Left cardiac atrium (tissue), 4 donors: ENCODE results near the gene LCP1. TPM values are rescaled to one million over a fixed set of nuclear protein-coding genes. Genes with fewer than 3 reads are reported as not detected.
"Not testable (repeated sequence)": the region's sequence is repeated elsewhere in the genome, so short reads cannot be mapped to it uniquely, and the experiment has no call there.

Source experiments
- ATAC-seq, 2 donors: fragments of 200-7000 bp; cut with Tn5 transposase; one replicate each; pipeline ENCODE4 v1.9.1; 2020; ENCODE audit warnings: mild to moderate bottlenecking in 2 of 2, moderate library complexity in 2 of 2
- DNase-seq: peaks from one replicate; pipeline ENCODE4 v3.0.0-alpha.2; 2020
- intact Hi-C, 2 donors: fragments of 100-400 bp; cut with DNase I; formaldehyde crosslinking; loops; one replicate each; pipeline versions ENCODE4 v1.14.1 to v1.15.1; 2022 to 2023
- long read RNA-seq: library from polyadenylated mRNA; unstranded; transcript quantifications from one replicate; pipeline ENCODE4 v2.0.0, GENCODE V29; 2021
- total RNA-seq, 2 donors: library from RNA; stranded (reverse); fragmentation: NEBNext Ultra II Directional; extraction: Animal tissue kit (Norgen Biotek cat#: 25700); gene quantifications; one replicate each; pipeline ENCODE4 v1.2.1, GENCODE V29; 2021
- donor health status: DM: no; HTN: yes; CAD: no.
- donor health status: DM: no; HTN: yes; CAD: no; lungs with severe emphysema.
- donor health status: DM: yes; HTN: yes; CAD: no.
- donor health status: Dilated cardiomyopathy.

Gene LCP1
- 10 to 100 TPM; 31.4 to 62.1 TPM for total RNA-seq
- long read RNA-seq, partial matches to known transcripts: 2 of 6 reads
- long read RNA-seq, other reads (novel, unspliced or antisense): 0 of 6 reads

- DNase-seq: no peak
- intact Hi-C loops: no loop called here
Observed at GRCh38 chr13:46181840-46182490, at the start of gene LCP1. Gene LCP1 (minus strand): TSS chr13:46182177. CDS start chr13:46159662, 22,515 bp downstream.

GRCh38 chr13:46229251-46229650 is 47.3 kb upstream of the LCP1 start:
- ATAC-seq (no peak), DNase-seq (no peak)
- intact Hi-C loops: no loop called here

More at GRCh38 chr13:46181840-46182490, at the start of gene LCP1:
- peak; percentile 50 to 80 for ATAC-seq

DNA sequence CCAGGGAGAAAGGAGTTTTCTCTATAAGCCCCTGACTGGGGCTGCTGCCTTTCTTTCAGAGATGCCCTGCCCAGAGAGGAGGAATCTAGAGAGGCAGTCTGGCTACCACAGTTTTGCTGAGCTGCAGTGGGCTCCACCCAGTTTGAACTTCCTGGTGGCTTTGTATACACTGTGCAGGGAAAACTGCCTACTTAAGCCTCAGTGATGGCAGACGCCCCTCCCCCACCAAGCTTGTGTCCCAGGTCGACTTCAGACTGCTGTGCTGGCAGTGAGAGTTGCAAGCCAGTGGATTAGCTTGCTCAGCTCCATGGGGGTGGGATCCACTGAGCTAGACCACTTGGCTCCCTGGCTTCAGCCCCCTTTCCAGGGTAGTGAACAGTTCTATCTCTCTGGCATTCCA is 38.3 kb upstream of the LCP1 start:
- intact Hi-C loops, ATAC-seq: not testable (repeated sequence)
- peak; percentile 26 for DNase-seq

GRCh38 chr13:46214741-46215140 is 32.8 kb upstream of the LCP1 start:
- intact Hi-C loops, ATAC-seq, DNase-seq: not testable (repeated sequence)

DNA sequence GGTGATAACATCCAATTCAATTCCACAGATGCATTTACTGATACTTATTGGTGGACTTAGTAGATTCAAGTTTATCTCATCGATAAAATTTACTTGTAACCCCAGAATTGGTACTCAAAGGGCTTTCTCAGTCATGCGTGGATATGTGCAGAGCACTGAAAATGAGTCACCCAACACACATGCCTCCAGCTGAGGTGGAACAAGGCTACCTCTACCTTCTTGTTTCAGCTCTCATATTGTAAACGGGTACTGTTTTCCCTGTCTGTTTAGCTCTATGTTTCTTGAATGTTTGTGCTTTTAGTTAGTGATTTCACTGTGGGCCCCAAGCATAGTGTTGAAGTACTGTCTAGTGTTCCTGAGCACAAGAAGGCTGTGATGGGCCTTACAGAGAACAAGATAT is 31.3 kb upstream of the LCP1 start:
- intact Hi-C loops: no loop called here
- no peak for DNase-seq
- ATAC-seq: no peak

DNA sequence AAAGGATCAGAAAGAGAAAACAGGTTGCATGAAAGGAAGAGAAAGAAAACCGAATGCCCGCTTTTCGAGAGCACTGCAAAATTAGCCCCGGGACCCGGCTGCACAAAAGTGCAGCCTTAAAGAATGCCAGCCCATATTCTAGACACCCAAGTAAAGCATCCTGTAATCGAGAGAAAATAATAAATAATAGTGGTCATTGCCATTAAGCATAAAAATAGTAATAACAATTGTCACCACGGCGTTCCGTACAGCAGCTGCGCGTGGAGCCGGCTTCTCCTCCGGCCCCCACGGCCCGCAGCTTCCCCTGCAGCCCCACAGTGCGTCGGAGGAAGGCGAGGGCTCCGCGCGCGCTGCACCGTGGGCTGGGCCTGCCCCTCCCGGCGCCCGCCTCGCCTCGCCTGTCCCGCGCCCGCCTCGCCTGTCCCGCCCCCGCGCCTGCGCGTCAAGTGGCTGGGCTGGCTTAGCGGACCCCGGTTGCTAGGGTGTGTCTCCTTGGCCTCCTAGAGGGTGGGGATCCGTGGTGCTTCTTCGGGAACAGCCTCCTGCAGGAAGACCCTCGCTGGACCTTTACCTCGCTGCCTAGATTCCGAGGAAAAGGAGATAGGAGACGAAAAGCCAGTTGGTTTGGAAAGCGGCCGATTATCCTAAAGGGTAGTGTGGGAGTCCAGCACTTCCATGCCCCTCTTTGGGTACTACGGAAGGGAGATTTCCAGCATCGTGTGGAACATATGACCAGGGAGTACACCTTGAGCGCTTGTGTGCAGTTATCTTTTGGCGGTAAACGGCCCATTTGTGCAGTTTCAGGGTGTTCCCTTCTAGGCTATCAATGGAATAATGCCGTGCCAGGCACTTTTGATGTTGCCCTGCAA is 29.7 kb upstream of the LCP1 start, which contains the start of gene LRRC63:
TSS of gene LRRC63 (plus strand) at position 446 of the 869 bp plus-strand sequence. CDS start 1,107 bp downstream, outside the sequence.
- peak; percentile 99 to 100 for ATAC-seq
- intact Hi-C loops: no loop called here
- peak; percentile 78 for DNase-seq

DNA sequence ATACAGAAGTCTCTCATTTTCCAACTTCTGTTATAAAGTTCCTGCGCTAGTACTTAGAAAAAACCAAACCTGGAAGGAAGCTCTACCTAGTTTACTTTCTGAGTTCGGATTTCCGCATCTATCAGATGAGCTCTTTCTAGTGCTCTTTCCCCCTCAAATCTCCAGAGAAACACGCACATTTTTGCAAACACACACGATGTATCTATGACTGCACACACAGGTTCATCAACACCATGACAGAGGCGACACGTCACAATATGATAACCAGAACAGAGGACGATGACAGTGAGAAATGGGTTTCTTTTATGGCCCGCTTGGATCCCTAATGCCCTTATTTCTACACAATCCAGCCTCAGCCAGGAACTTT is 29.1 kb upstream of the LCP1 start:
- ATAC-seq: peak in 1 of 2 donors; percentile 41

GRCh38 chr13:46210362-46211083 is 28.5 kb upstream of the LCP1 start:
- ATAC-seq: no peak
- intact Hi-C loops: no loop called here

More for the DNA sequence above, 29.1 kb upstream of the LCP1 start:
- no peak for DNase-seq
- intact Hi-C loops: no loop called here

DNA sequence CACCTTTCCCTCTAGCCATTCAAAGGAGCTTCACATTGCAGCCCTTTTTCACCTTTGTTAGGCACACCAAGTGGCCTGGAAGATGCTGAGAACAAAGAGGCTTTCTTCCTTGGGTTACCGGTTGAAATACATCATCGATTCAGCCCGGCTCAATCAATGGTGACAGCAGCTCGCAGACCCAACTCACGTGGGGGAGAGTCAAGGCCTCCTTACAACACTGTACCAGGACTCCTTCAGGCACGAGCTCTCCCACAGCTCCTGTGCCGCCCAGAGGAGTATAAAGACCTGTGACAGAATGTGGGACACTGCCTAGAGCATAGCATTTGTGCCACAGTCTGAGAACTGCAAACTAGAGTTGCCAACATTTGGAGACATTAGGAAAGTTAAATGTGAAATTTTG is 25.9 kb upstream of the LCP1 start:
- DNase-seq (no peak), ATAC-seq (no peak)
- intact Hi-C loops: no loop called here

More at GRCh38 chr13:46210362-46211083, 28.5 kb upstream of the LCP1 start:
- no peak for DNase-seq

GRCh38 chr13:46206143-46206542 is 24.2 kb upstream of the LCP1 start:
- DNase-seq (no peak), ATAC-seq (no peak)
- intact Hi-C loops: no loop called here

- ATAC-seq: no peak
- intact Hi-C loops: no loop called here
- DNase-seq: no peak
Observed at GRCh38 chr13:46202966-46203365, 21.0 kb upstream of the LCP1 start.

- DNase-seq (no peak), ATAC-seq (no peak)
- intact Hi-C loops: no loop called here
Observed at GRCh38 chr13:46202188-46202795, 20.3 kb upstream of the LCP1 start.

DNA sequence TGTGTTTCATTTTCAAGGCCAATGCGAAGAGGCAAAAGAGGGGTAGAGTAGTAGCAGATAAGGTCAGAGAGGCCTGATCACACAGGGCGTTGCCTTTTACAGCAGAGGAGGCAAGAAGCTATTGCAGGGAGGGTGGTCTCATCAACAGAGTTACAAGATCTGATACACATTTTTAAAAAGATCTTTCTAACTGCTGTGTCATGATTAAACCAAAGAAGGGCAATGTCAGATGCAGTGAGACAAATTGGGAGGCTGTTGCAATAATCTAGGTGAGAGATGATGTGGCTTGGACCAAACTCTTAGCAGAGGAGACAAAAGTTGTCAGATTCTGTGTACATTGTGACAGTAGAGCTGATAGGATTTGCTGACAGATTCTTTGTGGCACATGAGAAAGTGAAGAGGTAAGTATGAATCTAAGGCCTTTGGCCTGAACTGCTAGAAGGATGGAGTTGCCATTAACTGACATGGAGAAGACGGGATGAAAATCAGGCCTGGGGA is 16.8 kb upstream of the LCP1 start:
- intact Hi-C loops: no loop called here
- ATAC-seq (no peak), DNase-seq (no peak)

DNA sequence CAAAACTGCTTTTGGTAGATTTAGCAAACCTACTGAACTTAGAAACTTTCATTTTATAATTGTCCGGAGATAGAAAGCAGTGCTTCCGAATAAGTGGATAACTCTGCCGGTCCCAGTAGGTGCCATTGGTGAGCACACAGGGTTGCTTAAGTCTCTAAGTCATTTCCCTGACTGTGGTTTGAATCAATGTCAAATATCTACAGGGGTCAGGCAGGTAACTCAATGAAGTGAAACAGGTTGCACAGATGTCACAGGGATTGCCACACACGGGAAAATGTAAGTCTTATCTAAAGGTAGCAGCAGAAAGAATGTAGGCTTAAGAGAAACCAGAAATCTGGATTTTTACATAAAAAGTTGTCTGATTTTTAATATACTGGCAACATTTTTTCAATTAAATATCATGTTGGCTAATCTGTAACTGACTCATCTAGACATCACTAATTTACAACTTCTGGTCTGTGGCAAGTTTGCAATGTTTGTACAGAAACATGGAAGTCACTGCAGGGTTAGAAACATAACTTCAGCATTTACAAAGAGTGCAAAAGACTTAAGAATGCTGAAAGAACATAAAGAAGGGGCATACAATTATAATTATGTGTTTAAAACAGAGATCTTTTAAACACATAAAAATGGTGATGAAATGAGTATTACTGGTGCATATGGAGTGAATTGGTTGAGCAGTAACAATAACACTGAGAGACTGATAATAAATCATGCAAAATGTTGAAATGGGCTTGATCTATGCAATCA is 15.5 kb upstream of the LCP1 start:
- DNase-seq (no peak), ATAC-seq (no peak)
- intact Hi-C loops: no loop called here

GRCh38 chr13:46195016-46195415 is 13.0 kb upstream of the LCP1 start:
- ATAC-seq: no peak
- intact Hi-C loops: no loop called here
- DNase-seq: no peak

- DNase-seq (no peak), ATAC-seq (no peak)
- intact Hi-C loops: no loop called here
Observed at GRCh38 chr13:46192412-46192811, 10.4 kb upstream of the LCP1 start.

GRCh38 chr13:46185634-46186033 is 3.7 kb upstream of the LCP1 start:
- ATAC-seq (no peak), DNase-seq (no peak)
- intact Hi-C loops: no loop called here

GRCh38 chr13:46184277-46184699 is 2.3 kb upstream of the LCP1 start:
- DNase-seq (peak; percentile 30), ATAC-seq (peak; percentile 51 to 58)
- intact Hi-C loops: no loop called here
